ENCODE measurements around the gene ZNF385B.

Gene ZNF385B

GRCh38 chr2:179440642-179441251 lies 420.7 kb downstream of the ZNF385B start:
- no peak for DNase-seq (ENCODE audit: low spot score)

GRCh38 chr2:179438654-179439053 lies 422.8 kb downstream of the ZNF385B start:
- no peak for DNase-seq (ENCODE audit: low spot score)

- DNase-seq (ENCODE audit: low spot score), result no peak
Observed at GRCh38 chr2:179437430-179437829, 424.0 kb downstream of the ZNF385B start.

GRCh38 chr2:179435566-179435965 lies 425.8 kb downstream of the ZNF385B start:
- no peak for DNase-seq (ENCODE audit: low spot score)

- no peak for DNase-seq (ENCODE audit: low spot score)
Observed at GRCh38 chr2:179435000-179435399, 426.4 kb downstream of the ZNF385B start.

GRCh38 chr2:179434357-179434756 lies 427.1 kb downstream of the ZNF385B start:
- DNase-seq (ENCODE audit: low spot score), result no peak

- DNase-seq (ENCODE audit: low spot score), result no peak
Observed at GRCh38 chr2:179432751-179433150, 428.7 kb downstream of the ZNF385B start.

GRCh38 chr2:179429597-179429996 lies 431.8 kb downstream of the ZNF385B start:
- no peak for DNase-seq (ENCODE audit: low spot score)

GRCh38 chr2:179429060-179429471 lies 432.3 kb downstream of the ZNF385B start:
- no peak for DNase-seq (ENCODE audit: low spot score)

GRCh38 chr2:179428649-179429048 lies 432.8 kb downstream of the ZNF385B start:
- no peak for DNase-seq (ENCODE audit: low spot score)

GRCh38 chr2:179427065-179427464 lies 434.3 kb downstream of the ZNF385B start:
- no peak for DNase-seq (ENCODE audit: low spot score)

- DNase-seq (ENCODE audit: low spot score), result no peak
Observed at GRCh38 chr2:179424571-179424970, 436.8 kb downstream of the ZNF385B start.

- DNase-seq (ENCODE audit: low spot score), result peak; percentile 43
Observed at GRCh38 chr2:179422037-179422643, 439.3 kb downstream of the ZNF385B start.

GRCh38 chr2:179417436-179417949 lies 443.9 kb downstream of the ZNF385B start:
- DNase-seq (ENCODE audit: low spot score), result no peak

- peak; percentile 8 for DNase-seq (ENCODE audit: low spot score)
Observed at GRCh38 chr2:179412112-179412511, 449.3 kb downstream of the ZNF385B start.

- peak; percentile 56 for DNase-seq (ENCODE audit: low spot score)
Observed at GRCh38 chr2:179410552-179411356, 450.7 kb downstream of the ZNF385B start.

GRCh38 chr2:179403624-179404023 lies 457.8 kb downstream of the ZNF385B start:
- no peak for DNase-seq (ENCODE audit: low spot score)

GRCh38 chr2:179393481-179393880 lies 467.9 kb downstream of the ZNF385B start:
- DNase-seq (ENCODE audit: low spot score), result no peak
